PFSK-1 (cell line): ENCODE data around the gene BTRC.

Experiments
- FOXP2 ChIP-seq: optimal IDR thresholded peaks from 2 replicates; pipeline ENCODE3; 2011; ENCODE audit warnings: borderline replicate concordance, control low read depth, inconsistent platforms; ENCODE audit not compliant: insufficient read depth; ENCODE audit errors: extremely low read length, extremely low read depth
- POLR2AphosphoS5 ChIP-seq: IDR thresholded peaks from 2 replicates; pipeline ENCODE4 v1.6.1; 2012; ENCODE audit warnings: low read depth, mild to moderate bottlenecking, control low read depth, low read length, moderate library complexity
- SIN3A ChIP-seq: IDR thresholded peaks from 2 replicates; pipeline ENCODE4 v1.6.1; 2012; ENCODE audit warnings: mild to moderate bottlenecking, low read length, moderate library complexity, borderline replicate concordance; ENCODE audit not compliant: insufficient read depth
- TAF1 ChIP-seq: IDR thresholded peaks from 2 replicates; pipeline ENCODE4 v1.6.1; 2012; ENCODE audit warnings: low read length, control low read depth, borderline replicate concordance; ENCODE audit not compliant: insufficient read depth
- TF ChIP-seq, protein P1 (sequence below), 2 experiments: IDR thresholded peaks; 2 replicates each; pipeline versions ENCODE4 v1.6.1 to v1.8.0; 2011 to 2012; ENCODE audit warnings: low read depth in 2 of 2, low read length in 2 of 2, control low read depth in 1 of 2, inconsistent platforms in 1 of 2, mild to moderate bottlenecking in 1 of 2, moderate library complexity in 1 of 2; ENCODE audit not compliant: insufficient read depth in 1 of 2

GRCh38 chr10:101464082-101464481 lies 110.1 kb downstream of the BTRC start:
- TF ChIP-seq POLR2AphosphoS5 (no peak), SIN3A (no peak), TAF1 (no peak), FOXP2 (no peak)
- TF ChIP-seq, protein P1, sequence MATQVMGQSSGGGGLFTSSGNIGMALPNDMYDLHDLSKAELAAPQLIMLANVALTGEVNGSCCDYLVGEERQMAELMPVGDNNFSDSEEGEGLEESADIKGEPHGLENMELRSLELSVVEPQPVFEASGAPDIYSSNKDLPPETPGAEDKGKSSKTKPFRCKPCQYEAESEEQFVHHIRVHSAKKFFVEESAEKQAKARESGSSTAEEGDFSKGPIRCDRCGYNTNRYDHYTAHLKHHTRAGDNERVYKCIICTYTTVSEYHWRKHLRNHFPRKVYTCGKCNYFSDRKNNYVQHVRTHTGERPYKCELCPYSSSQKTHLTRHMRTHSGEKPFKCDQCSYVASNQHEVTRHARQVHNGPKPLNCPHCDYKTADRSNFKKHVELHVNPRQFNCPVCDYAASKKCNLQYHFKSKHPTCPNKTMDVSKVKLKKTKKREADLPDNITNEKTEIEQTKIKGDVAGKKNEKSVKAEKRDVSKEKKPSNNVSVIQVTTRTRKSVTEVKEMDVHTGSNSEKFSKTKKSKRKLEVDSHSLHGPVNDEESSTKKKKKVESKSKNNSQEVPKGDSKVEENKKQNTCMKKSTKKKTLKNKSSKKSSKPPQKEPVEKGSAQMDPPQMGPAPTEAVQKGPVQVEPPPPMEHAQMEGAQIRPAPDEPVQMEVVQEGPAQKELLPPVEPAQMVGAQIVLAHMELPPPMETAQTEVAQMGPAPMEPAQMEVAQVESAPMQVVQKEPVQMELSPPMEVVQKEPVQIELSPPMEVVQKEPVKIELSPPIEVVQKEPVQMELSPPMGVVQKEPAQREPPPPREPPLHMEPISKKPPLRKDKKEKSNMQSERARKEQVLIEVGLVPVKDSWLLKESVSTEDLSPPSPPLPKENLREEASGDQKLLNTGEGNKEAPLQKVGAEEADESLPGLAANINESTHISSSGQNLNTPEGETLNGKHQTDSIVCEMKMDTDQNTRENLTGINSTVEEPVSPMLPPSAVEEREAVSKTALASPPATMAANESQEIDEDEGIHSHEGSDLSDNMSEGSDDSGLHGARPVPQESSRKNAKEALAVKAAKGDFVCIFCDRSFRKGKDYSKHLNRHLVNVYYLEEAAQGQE (IDR thresholded peaks at IDR 0.05; ENCODE audit: insufficient read depth in 1 of 2, low read depth in 2 of 2, low read length in 2 of 2): no peak
